HG03060 (cell line): ENCODE measurements around the gene B3GNT8.
"Not testable (repeated sequence)": the region's sequence is repeated elsewhere in the genome, so short reads cannot be mapped to it uniquely, and the experiment has no call there.

Source experiments
- ATAC-seq: cut with Tn5 transposase; IDR thresholded peaks from one replicate; pipeline ENCODE4 v1.9.1; 2021; ENCODE audit warnings: low read depth, moderate number of reproducible peaks; ENCODE audit not compliant: unreplicated experiment

B3GNT8 gene

DNA sequence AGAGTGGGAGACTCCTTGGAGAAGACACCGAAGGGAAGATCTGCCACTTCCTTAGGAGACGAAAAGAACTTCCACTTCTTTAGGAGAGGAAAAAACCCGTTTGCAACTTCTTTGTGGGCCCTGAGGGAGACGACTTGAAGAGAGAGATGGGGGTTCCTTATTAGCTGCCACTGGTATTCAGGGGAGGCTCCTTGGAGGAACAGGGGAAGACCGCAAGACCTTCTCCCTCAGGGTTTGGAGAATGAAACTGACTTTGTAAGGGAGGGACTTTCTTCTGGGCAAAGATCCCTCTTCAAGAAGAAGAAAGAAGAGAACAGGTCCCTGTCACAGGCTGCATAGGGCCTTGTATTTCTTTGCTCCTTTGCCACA lies 29.1 kb downstream of the B3GNT8 start:
- ATAC-seq, result no peak

GRCh38 chr19:41397086-41398049 lies 29.8 kb downstream of the B3GNT8 start, which contains the start of the genes BCKDHA and EXOSC5:
BCKDHA (plus strand) TSS chr19:41397818; CDS start chr19:41397828, 10 bp downstream.
EXOSC5 (minus strand) TSS chr19:41397359; CDS start chr19:41397328, 31 bp downstream.
- ATAC-seq, result peak; percentile 93

DNA sequence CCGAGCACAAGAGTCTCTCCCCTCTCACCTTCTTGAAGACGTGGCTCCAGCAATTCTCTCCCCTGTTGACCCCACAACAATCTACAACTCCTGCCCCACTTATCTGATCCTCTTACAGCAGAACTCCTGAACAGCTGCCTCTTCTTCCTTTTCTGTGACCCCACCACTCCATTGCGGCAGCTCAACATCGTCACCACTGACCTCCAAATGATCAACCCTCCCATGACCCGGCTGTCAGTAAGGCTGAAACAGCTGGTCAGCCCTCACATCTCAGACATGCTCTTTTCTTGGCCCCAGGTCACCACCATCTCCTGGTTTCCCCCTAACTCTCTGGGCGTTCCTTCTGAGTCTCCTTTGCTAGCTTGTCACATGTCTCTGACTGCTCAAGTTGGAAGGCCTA lies 31.8 kb downstream of the B3GNT8 start:
- ATAC-seq, result no peak

- ATAC-seq, result no peak
These were observed 34.4 kb downstream of the B3GNT8 start for GRCh38 chr19:41392775-41393174.

- no peak for ATAC-seq
These were observed 35.6 kb downstream of the B3GNT8 start for GRCh38 chr19:41391618-41392017.

GRCh38 chr19:41386442-41386841 lies 40.7 kb downstream of the B3GNT8 start:
- ATAC-seq, result no peak

DNA sequence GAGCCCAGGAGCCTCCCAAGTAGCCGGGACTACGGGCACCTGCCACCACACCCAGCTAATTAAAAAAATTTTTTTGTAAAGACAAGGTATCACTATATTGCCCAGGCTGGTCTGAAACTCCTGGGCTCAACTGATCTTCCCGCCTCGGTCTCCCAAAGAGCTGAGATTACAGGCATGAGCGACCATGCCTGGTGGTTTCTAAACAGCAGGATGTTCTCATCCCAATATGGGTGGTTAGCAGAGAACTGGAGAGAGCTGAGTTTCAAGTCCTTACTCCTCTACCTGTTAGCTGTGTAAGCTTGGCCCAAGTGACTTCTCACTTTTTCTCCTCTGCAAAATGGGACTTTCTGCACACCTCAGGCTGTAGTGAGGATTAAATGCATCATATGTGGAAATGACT lies 42.8 kb downstream of the B3GNT8 start:
- ATAC-seq, result no peak

- ATAC-seq, result not testable (repeated sequence)
These were observed 45.6 kb downstream of the B3GNT8 start for GRCh38 chr19:41381536-41381935.

DNA sequence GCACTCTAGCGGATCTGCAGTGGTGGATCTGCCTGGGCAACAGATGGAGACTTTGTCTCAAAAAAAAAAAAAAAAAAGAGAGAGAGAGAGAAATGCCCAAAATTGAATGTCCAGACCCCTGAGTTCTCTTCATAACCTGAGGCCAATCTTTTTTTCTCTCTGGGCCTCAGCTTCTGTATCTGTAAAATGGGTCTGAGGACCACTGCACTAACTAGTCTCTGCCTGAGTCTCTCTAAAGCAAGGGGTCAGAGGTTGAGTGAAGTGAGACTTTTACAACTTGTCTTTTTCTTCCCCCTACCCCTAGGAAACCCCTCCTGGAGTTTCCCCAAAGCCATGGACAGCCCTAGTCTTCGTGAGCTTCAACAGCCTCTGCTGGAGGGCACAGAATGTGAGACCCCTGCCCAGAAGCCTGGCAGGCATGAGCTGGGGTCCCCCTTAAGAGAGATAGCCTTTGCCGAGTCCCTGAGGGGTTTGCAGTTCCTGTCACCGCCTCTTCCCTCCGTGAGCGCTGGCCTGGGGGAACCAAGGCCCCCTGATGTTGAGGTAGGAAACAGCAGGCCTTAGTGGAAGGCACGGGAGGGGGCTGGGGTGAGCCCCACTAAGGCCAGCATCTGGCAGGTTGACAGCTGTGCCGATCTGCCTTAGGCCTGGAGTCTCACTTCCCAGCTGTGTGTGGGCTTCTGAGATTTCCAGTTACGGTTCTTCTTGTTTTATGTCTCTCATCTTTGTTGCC lies 49.0 kb downstream of the B3GNT8 start:
- ATAC-seq, result no peak

GRCh38 chr19:41376998-41377365 lies 50.2 kb downstream of the B3GNT8 start:
- no peak for ATAC-seq

- ATAC-seq, result no peak
These were observed 50.8 kb downstream of the B3GNT8 start, which contains the start of gene TMEM91 for GRCh38 chr19:41376241-41376997. TMEM91 (plus strand) TSS chr19:41376533; CDS start chr19:41378310, 1,777 bp downstream.
